HG03135 (cell line): Measurements from ENCODE around the gene RELT.

Source experiments
- ATAC-seq: cut with Tn5 transposase; IDR thresholded peaks from one replicate; pipeline ENCODE4 v1.9.1; 2021; ENCODE audit warnings: mild to moderate bottlenecking, moderate library complexity; ENCODE audit not compliant: unreplicated experiment

The RELT gene

GRCh38 chr11:73389916-73390315 lies 13.7 kb downstream of the RELT start:
- ATAC-seq: no peak

- ATAC-seq: no peak
These were observed 14.7 kb downstream of the RELT start for GRCh38 chr11:73390601-73391565.

DNA sequence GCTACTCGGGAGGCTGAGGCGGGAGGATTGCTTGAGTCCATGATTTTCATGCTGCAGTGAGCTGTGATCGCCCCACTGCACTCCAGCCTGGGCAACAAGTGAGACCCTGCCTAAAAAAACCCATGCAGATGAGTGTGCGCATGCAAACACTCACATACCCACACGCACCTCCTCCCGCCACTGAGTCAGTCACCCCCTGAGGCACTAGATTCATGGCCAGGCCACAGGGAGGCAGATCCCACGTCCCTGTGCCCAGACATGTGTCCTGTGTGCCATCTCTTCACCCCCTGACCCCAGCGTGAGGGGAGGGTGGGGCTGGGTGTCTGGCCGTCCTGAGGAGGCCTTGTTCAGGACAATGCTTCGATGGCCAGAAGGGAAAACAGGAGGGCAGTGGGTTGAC lies 15.5 kb downstream of the RELT start:
- ATAC-seq: no peak

DNA sequence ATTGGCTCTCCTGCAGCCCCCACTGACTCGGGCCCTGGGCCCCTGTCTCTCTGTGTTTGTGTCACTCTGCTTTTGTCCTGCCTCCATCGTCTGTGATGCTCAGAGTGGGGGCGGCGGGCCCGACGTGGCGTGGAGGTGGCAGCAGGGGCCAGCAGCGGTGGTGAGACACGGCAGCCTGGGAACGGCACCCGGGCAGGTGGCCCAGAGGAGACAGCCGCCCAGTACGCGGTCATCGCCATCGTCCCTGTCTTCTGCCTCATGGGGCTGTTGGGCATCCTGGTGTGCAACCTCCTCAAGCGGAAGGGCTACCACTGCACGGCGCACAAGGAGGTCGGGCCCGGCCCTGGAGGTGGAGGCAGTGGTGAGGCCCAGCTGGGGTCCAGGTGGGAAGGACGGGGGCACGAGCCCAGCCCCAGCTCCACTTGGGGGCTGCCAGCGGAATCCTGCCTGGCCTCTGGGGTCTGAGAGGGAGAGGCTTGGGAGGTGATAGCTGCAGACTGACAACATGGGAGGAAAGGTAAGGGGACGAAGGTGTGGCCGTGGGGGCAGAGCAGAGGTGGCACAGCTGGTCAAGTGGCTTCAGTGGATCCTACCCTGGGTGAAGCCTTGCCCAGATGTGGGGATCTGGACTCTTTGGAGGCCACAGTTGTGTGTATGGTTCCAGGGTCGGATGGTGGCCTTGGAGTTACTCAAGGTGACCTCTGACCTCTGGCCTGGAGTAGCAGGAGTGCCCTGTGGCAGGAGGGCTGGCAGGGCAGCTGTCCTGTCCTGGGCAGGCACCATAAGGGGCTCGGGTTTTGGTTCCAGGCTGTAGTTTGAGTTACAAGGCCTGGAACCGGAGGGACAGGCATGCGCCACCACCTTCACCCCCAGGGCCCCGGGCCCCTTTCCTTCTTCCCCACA lies 16.2 kb downstream of the RELT start:
- ATAC-seq: no peak

- no peak for ATAC-seq
These were observed 16.8 kb downstream of the RELT start for GRCh38 chr11:73393011-73393380.

GRCh38 chr11:73393479-73394415 lies 17.5 kb downstream of the RELT start:
- ATAC-seq: no peak

DNA sequence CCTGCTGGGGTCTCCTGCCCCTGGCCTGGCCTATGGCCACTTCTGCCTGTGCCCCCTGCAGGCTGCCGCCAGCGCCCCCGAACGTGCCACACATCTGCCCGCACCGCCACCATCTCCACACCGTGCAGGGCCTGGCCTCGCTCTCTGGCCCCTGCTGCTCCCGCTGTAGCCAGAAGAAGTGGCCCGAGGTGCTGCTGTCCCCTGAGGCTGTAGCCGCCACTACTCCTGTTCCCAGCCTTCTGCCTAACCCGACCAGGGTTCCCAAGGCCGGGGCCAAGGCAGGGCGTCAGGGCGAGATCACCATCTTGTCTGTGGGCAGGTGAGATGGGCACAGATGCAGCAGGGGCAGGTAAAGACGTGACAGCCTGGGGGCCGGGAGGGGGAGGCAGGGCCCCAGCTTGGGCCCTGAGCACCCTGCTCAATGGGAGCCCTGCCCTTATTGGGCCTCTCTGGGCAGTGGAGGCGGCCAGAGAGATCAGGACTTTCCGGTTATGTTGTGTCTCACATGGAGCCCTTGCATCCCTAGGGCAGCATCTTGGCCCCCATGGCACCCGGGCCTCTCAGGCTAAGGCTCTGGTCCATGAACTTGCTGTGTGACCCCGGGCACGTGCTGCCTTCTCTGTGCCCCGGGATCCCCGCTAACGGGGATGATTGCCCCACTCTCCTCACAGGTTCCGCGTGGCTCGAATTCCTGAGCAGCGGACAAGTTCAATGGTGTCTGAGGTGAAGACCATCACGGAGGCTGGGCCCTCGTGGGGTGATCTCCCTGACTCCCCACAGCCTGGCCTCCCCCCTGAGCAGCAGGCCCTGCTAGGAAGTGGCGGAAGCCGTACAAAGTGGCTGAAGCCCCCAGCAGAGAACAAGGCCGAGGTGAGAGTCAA lies 18.5 kb downstream of the RELT start:
- no peak for ATAC-seq

- ATAC-seq: no peak
These were observed 19.4 kb downstream of the RELT start for GRCh38 chr11:73395297-73396208.

DNA sequence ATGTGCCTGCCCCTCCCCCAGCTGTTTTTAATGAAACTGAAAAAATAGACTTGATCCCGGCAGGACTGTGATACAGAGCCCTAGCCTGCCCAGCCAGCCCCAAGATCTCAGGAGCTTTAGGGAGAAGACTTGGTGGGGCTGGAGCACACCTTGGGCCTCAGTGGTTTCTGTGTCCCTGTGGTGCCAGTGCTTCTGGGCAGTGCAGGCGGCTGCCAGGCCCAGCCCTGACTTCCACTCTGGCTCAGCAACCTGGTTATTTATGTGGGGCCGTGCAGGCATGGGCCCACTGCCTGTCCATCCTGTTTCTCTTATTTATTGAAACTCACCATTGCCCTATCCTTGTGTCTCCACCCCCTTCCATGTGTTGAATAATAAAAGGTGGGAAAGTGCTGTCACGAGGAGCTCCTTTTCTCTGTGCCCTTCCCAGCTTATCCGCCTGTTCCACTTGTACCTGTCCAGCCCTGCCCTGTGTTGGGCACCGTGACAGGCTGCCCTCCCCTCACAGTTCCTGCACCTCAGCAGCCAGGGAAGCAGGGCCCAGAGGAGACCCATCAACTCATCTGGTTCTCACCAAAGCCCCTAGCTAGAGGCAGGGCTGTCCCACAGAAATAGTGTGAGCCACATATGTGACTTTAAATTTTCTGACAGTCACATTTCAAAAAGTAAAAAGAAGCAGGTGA lies 20.2 kb downstream of the RELT start:
- no peak for ATAC-seq

- ATAC-seq: no peak
These were observed 20.8 kb downstream of the RELT start for GRCh38 chr11:73396985-73397384.

GRCh38 chr11:73397468-73398131 lies 21.4 kb downstream of the RELT start:
- no peak for ATAC-seq

- ATAC-seq: no peak
These were observed 21.9 kb downstream of the RELT start for GRCh38 chr11:73398132-73398526.

- ATAC-seq: no peak
These were observed 22.5 kb downstream of the RELT start for GRCh38 chr11:73398721-73399120.

DNA sequence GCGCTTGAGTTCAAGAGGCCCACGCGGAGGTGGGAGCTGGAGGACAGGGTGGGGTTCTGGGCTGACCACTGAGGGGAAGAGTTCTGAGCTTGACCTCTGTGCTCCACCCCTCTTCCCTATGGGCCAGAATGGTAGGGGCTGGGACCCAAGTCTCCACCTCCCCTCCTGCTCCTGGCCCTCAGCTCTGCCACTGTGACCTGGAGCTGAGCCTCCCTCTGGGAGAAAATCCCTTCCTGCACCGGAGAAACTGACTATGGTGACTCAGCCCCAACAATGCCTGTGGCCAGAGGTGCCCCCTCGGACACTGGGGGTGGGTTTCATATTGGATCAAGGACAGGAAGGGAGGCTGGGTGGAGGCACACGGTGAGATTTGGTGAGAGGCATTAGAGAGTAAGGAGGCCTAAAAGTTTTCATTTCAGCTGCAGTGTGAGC lies 23.0 kb downstream of the RELT start:
- no peak for ATAC-seq

DNA sequence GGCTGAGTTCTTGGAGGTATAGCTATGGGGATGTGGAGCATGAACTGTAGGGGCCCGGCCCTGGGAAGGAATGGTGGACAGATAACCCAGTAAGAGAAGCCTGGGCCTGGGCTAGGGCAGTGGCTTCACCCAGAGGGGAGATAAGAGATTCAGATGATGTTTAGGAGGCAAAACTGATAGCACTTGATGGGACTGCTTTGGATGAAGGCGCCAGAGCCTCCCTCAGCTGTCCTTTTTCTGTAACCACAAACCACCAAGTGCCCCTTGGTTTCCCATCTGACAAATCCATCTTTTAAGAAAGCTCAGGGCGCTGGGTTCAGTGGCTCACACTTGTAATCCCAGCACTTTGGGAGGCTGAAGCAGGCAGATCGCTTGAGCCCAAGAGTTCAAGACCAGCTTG lies 23.4 kb downstream of the RELT start:
- no peak for ATAC-seq

DNA sequence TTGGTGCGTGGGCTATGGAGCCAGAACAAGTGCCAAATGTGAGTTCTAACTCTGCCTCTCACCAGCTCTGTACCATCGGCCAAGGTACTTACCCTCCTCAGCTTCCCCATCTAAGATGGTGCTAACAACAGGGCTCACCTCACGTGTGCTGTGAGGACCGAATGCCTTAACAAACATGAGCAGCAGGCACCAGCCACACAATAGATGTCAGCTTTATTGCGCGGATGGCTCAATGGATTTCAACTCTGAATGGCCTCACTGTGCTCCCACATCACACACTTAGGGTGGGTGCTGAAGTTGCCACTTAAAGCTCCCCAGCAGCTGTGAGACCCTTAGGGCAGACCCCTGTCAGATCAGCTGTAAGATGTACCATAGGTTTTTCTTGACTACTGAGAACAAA lies 24.1 kb downstream of the RELT start:
- ATAC-seq: no peak

DNA sequence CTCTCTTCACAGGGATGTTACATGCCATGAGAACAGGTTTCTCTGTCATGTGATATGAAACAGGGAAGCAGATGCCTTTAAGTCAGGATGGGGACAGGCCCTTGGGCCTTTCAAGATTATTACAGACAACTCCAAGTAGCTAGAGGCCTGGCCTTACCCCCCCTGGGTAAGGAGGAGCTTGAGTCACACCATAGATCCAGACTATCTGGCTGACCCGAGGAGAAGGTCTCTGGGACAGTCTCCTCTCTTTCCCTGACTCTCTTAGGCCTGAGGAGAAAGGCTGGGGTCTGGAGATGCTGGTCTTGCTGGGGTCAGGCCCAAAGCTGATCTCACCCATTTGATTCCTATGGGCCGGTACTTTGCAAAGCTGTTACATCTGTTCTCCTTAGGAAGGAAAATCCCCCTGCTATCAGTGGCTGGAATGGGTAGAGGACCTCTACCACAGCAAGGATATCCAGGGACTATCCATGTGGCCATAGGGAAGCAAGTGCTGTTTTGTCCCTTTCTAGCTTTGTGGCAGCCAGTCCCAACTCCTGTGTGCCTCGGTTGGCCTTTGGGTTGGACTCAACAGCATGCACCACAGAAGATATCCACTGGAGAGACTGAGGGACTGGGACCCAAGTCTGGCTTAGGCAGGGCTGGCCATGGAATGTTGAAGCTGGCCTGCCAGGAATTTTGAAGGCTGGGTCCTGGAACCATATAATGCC lies 25.2 kb downstream of the RELT start:
- no peak for ATAC-seq
